ENCODE data around the gene RRP12.

Gene RRP12

GRCh38 chr10:97400665-97401454 lies at the start of gene RRP12:
Gene RRP12 (minus strand): TSS chr10:97401340. CDS start chr10:97401231, 109 bp downstream.
- DNase-seq, result peak; percentile 97 to 98

- no peak for DNase-seq
These were observed 49.7 kb upstream of the RRP12 start for GRCh38 chr10:97450828-97451227.

- DNase-seq, result peak; percentile 95 to 96
These were observed 44.8 kb upstream of the RRP12 start, which contains the start of the genes EXOSC1 and ZDHHC16 for GRCh38 chr10:97445722-97446639. Gene EXOSC1 (minus strand): TSS chr10:97446006. CDS start chr10:97445985, 21 bp downstream. Gene ZDHHC16 (plus strand): TSS chr10:97446175. CDS start chr10:97451676, 5,501 bp downstream.

- DNase-seq, result no peak
These were observed 44.2 kb upstream of the RRP12 start for GRCh38 chr10:97445357-97445721.

GRCh38 chr10:97444212-97444611 lies 43.1 kb upstream of the RRP12 start:
- DNase-seq, result no peak

GRCh38 chr10:97442277-97442676 lies 41.1 kb upstream of the RRP12 start:
- no peak for DNase-seq

GRCh38 chr10:97435211-97435610 lies 34.1 kb upstream of the RRP12 start:
- DNase-seq, result no peak

GRCh38 chr10:97434557-97434956 lies 33.4 kb upstream of the RRP12 start:
- no peak for DNase-seq

- DNase-seq, result peak in 1 of 2 experiments; percentile 7
These were observed 32.9 kb upstream of the RRP12 start for GRCh38 chr10:97434055-97434454.

GRCh38 chr10:97428572-97428981 lies 27.4 kb upstream of the RRP12 start:
- peak; percentile 76 to 78 for DNase-seq

GRCh38 chr10:97427571-97428179 lies 26.5 kb upstream of the RRP12 start:
- peak in 1 of 2 experiments; percentile 9 for DNase-seq

- DNase-seq, result no peak
These were observed 25.8 kb upstream of the RRP12 start for GRCh38 chr10:97426776-97427570.

GRCh38 chr10:97425964-97426775 lies 25.0 kb upstream of the RRP12 start, which contains the start of gene PGAM1:
Gene PGAM1 (plus strand): TSS chr10:97426191. CDS start chr10:97426308, 117 bp downstream.
- peak; percentile 89 to 95 for DNase-seq

- DNase-seq, result peak; percentile 46 to 58
These were observed 22.6 kb upstream of the RRP12 start for GRCh38 chr10:97423757-97424098.

GRCh38 chr10:97416565-97416964 lies 15.4 kb upstream of the RRP12 start:
- DNase-seq, result no peak

- DNase-seq, result no peak
These were observed 11.8 kb upstream of the RRP12 start for GRCh38 chr10:97412891-97413304.

- peak; percentile 17 to 27 for DNase-seq
These were observed 10.3 kb upstream of the RRP12 start for GRCh38 chr10:97411406-97411805.

GRCh38 chr10:97408496-97408992 lies 7.4 kb upstream of the RRP12 start:
- peak; percentile 48 to 65 for DNase-seq

GRCh38 chr10:97407952-97408248 lies 6.8 kb upstream of the RRP12 start:
- DNase-seq, result no peak

GRCh38 chr10:97407211-97407951 lies 6.2 kb upstream of the RRP12 start:
- DNase-seq, result peak; percentile 81 to 93

All from AML-193 (cell line).